GM19328 (cell line): ENCODE results near the gene SORT1.
"Not testable (repeated sequence)": the region's sequence is repeated elsewhere in the genome, so short reads cannot be mapped to it uniquely, and the experiment has no call there.

Experiments used
- ATAC-seq: cut with Tn5 transposase; IDR thresholded peaks from one replicate; pipeline ENCODE4 v1.9.1; 2021; ENCODE audit warnings: mild to moderate bottlenecking, moderate library complexity; ENCODE audit not compliant: unreplicated experiment

Gene SORT1

GRCh38 chr1:109397581-109398342 lies at the start of gene SORT1:
Gene SORT1 (minus strand): TSS chr1:109397918. CDS start chr1:109397892, 26 bp downstream.
- ATAC-seq, result no peak

GRCh38 chr1:109445949-109446695 lies 48.4 kb upstream of the SORT1 start:
- not testable (repeated sequence) for ATAC-seq

DNA sequence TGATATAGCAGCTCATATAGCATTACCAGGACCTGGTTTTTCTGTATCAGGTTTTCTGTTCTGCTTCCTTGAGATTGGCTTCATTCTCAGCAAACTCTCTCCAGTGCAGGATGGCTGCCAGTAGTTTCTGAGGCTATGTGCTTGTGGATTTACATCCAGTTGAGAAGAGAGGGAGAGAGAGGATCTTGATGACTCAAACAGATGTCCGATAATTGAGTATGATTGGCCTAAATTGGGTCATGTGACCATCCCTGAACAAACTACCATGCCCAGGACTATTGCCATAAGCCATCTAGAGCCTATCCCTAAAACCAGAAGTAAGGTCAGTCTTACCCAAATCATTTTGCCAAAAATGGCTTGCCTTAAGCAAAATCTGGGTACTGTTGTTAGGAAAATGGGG lies 46.6 kb upstream of the SORT1 start:
- no peak for ATAC-seq

- ATAC-seq, result no peak
Observed at GRCh38 chr1:109443476-109443875, 45.8 kb upstream of the SORT1 start.

- ATAC-seq, result no peak
Observed at GRCh38 chr1:109441069-109441468, 43.4 kb upstream of the SORT1 start.

DNA sequence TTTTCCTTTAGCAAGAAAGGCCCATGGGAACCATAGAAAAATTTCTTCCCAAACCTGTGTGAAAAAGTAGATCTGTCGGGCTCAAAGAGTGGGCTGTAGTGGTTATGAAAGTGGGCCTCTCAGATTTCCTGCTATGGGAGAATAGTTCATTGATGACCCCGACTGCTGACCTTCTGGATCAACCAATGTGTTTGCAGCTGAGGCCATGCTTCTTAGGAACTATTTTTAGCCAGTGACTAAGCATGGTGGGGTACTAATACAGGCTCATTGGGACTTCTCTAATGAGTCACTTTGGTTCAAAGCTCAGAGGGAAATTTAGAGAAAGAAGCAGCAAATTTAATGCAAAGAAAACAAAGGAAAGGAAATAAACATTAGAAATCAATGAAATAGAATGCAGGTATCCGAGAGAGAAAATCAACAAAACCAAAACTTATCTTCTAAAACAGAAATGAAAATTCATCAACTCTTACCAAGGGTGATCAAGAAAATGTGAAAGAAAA lies 41.1 kb upstream of the SORT1 start:
- no peak for ATAC-seq

- no peak for ATAC-seq
Observed at GRCh38 chr1:109434484-109434883, 36.8 kb upstream of the SORT1 start.

DNA sequence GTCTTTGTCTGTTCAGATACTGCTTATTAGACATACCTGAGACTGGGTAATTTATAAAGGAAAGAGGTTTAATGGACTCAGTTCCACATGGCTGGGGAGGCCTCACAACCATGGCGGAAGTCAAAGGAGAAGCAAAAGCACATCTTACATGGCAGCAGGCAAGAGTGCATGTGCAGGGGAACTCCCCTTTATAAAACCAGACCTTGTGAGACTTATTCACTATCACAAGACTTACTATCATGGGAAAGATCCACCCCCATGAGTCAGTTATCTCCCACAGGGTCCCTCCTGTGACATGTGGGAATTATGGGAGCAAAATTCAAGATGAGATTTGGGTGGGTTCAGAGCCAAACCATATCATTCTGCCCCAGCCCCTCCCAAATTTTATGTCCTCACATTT lies 35.6 kb upstream of the SORT1 start:
- no peak for ATAC-seq

DNA sequence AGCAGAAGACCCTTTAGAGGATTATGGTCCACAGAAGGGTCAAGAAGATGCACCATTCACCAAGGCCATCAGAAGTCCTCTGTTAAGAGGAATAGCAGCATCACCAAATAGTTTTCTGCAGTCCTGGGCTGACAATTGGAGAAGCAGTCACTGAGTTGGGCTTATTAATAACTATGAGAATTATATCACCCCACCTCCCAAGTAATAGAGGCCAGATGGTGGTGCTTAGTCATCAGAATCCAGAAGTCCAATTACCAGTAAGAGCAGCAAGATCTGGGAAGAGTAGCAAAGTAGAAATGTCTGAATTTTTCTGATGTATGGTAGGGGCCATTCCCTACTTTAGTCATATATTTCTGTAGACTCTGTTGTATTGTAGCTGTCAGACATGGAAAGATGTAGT lies 34.6 kb upstream of the SORT1 start:
- ATAC-seq, result no peak

DNA sequence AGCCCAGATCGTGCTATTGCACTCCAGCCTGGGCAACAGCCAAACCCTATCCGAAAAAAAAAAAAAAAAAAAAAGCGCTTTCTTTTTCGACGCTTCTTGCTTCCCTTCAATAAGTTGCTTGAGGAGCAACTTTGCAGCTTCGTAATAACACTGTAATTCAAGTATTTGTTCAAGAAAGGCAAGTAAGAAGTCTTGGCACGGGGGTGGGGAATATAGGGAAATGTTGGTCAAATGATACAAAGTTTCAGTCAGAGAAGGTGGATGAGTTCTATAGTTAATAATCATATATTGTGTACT lies 29.4 kb upstream of the SORT1 start:
- ATAC-seq, result no peak

DNA sequence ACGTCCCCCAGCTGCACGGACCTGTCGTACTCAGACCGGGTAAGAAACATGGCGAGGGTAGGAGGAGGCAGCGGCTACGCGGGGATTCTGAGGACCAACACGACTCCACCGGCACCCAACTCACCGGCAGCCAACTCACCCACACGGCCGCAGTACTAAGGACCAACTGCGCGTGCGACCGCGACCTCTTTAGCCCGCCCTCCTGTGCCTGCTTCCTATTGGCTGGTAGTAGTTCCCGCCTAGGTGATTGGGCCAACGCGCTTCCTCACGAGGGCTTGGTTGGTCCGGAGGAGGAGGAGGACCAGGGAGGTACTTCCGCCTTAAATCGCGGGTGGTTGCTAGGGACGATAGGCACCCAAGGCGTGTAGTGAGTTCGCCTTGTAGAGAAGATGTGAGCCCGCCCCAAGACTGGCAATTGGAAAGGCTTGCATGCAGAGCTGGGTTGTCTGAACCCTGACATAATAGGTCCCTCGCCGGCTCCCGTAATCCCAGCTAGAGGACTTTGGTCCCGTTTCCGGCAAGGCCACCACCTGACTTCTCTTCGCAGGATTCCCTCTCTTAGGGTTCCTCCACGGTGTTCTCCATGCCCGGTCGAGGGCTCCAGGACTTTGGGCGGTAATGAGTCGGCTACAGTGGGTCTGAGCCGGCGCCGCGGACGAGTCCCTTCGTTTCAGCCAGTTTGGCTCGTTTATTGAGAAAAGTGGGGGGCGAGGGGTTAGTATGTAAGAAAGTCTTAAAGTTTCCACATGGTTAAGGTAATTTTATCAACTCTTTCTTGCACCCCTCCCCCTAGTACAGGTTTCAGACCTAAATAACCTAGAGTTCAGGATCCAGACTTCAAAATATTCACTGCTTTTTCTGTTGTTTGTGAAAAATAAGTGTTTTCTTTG lies 28.8 kb upstream of the SORT1 start, which contains the start of gene PSMA5:
PSMA5 (minus strand) TSS at position 168 of the 890 bp plus-strand sequence; CDS start at position 50, 118 bp downstream.
- ATAC-seq, result peak; percentile 97

GRCh38 chr1:109425391-109426280 lies 27.9 kb upstream of the SORT1 start:
- peak; percentile 11 for ATAC-seq

GRCh38 chr1:109423498-109423897 lies 25.8 kb upstream of the SORT1 start:
- no peak for ATAC-seq

DNA sequence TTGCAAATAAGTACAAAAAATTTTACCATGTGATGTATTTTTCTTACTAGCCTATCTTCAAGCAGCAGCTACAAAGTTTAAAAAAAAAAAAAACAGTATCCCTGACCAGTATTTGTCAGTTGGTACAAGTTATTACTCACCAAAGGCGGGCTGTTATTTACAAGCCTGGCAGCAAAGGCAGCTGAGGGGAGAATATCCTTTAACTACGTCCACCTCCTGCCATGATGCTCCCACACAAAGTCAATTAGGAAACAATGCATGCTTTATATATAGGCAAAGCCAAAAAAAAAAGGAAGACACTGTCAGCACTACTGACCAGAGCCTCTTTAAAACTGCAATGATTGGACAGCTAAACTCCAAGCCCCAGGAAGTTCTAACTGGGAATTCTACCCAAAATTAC lies 14.8 kb upstream of the SORT1 start:
- ATAC-seq, result no peak

DNA sequence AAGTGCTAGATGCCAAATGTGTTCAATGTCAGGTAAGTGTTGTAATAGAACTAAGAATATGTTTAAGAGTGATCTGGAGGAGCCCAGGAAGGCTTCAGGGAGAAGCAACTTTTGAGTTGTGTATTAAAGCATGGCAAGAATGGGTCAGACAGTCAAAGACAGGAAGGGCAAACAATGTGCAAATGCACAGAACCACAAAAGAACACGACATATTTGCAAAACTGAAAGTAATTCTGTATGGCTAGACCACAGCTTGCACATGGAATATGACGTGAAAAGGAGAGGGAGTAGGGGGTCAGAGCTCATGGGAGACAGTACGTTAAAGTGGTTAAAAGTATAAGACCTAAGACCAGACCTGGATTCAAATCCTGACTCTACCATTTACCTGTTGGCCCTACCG lies 7.1 kb upstream of the SORT1 start:
- ATAC-seq, result no peak

- no peak for ATAC-seq
Observed at GRCh38 chr1:109402025-109402424, 4.3 kb upstream of the SORT1 start.

DNA sequence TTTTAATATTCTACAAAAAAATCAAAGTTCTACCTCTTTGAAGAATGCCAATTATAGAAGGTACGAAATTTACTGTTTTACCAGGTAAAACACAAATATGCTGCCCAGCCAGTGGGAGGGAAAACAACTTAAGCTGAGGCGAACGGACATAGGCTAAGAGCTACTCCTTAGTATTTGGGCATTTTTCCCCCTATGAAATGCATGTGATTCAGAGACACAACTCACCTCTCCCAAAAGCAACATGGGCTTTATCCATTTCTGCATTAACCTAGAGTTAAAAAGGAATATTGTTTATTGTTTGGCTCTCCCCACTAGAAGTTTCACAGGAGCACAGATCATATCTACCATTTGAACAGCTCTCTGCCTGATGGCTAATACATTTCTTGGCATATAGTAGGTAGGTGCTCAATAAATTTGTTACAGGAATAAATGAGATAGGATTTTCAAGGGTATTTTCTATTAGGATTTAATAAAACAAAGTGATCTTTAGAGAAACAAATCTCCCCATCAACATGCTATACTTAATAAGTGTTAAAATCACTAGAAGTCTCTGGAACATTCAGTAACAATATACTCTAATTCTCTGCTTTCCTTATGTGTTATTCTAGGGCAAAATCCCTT lies 2.4 kb upstream of the SORT1 start:
- no peak for ATAC-seq

- no peak for ATAC-seq
Observed at GRCh38 chr1:109399326-109399957, 1.7 kb upstream of the SORT1 start.
